Stimulated activated naive B cell treated with anti-CD40 and anti-IgM and Interleukin-4, amounts not matched to agents 10 μg/mL and 1 μg/mL and 100 μg/mL, for 72 hours (primary cell): ENCODE measurements around the gene SOSTDC1.
"Not testable (repeated sequence)": the region's sequence is repeated elsewhere in the genome, so short reads cannot be mapped to it uniquely, and the experiment has no call there.

Experiments
- ATAC-seq, 2 donors: fragments of 150-1000 bp; cut with Tn5 transposase; replicated peaks; 2 replicates each; pipeline ENCODE4 v1.10.0; 2021; ENCODE audit warnings: moderate library complexity in 1 of 2
- DNase-seq: peaks from one replicate; pipeline ENCODE4 v3.0.0; 2021
- H3K27ac Mint-ChIP-seq: one replicate; pipeline ENCODE4 v1.8.0; 2022; ENCODE audit warnings: mild to moderate bottlenecking, mixed read lengths
- H3K27me3 Mint-ChIP-seq, 2 donors: one replicate each; pipeline ENCODE4 v1.8.0; 2022; ENCODE audit warnings: mixed read lengths in 2 of 2
- H3K36me3 Mint-ChIP-seq, 2 donors: one replicate each; pipeline ENCODE4 v1.8.0; 2022; ENCODE audit warnings: mixed read lengths in 2 of 2, mild to moderate bottlenecking in 1 of 2
- H3K4me1 Mint-ChIP-seq, 2 donors: one replicate each; pipeline ENCODE4 v1.8.0; 2022; ENCODE audit warnings: mixed read lengths in 2 of 2, mild to moderate bottlenecking in 1 of 2
- H3K4me3 Mint-ChIP-seq, 2 donors: one replicate each; pipeline ENCODE4 v1.8.0; 2022; ENCODE audit warnings: mild to moderate bottlenecking in 2 of 2, mixed read lengths in 2 of 2, moderate library complexity in 1 of 2
- H3K9me3 Mint-ChIP-seq, 2 donors: one replicate each; pipeline ENCODE4 v1.8.0; 2022; ENCODE audit warnings: mixed read lengths in 2 of 2, mild to moderate bottlenecking in 1 of 2

Gene SOSTDC1, protein sequence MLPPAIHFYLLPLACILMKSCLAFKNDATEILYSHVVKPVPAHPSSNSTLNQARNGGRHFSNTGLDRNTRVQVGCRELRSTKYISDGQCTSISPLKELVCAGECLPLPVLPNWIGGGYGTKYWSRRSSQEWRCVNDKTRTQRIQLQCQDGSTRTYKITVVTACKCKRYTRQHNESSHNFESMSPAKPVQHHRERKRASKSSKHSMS

DNA sequence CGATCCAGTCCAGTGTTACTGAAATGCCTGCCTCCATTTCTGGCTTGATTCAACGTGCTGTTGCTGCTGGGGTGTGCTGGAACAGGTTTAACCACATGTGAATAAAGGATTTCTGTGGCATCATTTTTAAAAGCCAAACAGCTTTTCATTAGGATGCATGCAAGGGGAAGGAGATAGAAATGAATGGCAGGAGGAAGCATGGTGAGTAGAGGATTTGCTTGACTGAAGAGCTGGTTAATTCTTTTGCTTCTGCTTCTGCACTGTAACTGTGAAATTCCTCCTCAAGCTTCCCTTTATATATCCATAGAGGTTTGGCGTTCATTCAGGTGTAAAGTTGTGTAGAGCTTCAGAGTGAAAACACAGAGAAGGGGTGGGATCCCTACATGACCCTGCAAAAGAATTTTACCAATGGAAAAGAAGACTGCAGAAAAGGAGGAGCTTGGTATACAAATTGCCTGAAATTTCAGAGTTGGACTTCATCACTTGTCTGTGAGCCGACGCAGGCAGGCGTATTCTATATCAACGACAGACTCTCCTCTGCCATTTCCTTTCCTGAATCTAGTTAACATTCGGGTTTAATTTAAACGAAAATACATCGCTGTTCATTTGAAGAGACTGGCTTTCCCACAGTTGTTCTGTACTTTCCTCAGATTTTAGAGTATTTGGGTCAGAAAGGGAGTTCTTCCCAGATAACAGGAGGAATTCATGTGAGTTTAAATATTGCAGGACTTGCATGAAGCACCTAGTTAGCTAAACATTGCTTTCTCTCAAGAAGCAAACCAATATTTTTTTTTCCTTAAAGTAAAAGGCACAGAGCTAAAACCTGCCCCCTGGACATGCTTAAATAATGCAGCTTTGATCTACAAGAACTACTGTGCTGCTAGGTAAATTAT, at the start of gene SOSTDC1:
Gene SOSTDC1 (minus strand): TSS at position 270 of the 893 bp plus-strand sequence. CDS start 70 bp downstream, at position 200.
- DNase-seq (no peak), ATAC-seq (no peak)
- Mint-ChIP-seq H3K9me3 (no peaks in the 10 kb centered on the region), H3K27me3 (peaks cover 0 to 3% of the 10 kb centered on the region in 2 donors), H3K27ac (no peak within 1 kb of the TSS), H3K4me3 (no peak within 1 kb of the TSS), H3K4me1 (peaks cover 2 to 5% of the 10 kb centered on the region in 2 donors), H3K36me3 (no peaks in the 10 kb centered on the region)

DNA sequence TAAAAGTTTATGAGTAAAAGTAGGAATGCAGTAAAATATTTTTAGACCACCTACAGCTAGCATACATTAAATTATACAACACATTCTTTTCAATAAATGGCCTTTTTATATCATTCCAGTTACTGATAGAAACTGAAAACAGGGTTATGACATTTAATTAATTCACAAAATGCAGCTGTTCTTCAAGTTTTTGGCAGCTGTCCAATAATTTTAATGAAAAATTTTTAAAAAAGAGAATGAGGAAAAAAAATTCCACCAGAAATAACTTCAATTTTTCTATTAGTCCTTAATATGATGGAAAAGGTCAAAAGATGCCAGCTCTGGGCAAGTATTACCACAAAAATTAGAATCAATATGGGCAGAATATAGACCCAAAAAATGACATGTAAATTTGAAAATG, 49.2 kb upstream of the SOSTDC1 start:
- DNase-seq (no peak), ATAC-seq (no peak)
- Mint-ChIP-seq H3K4me3 (no peak overlapping the region), H3K27me3 (no peaks in the 10 kb centered on the region), H3K27ac (no peak overlapping the region), H3K4me1 (peaks cover 0 to 7% of the 10 kb centered on the region in 2 donors), H3K36me3 (no peaks in the 10 kb centered on the region), H3K9me3 (peaks cover 0 to 4% of the 10 kb centered on the region in 2 donors)

DNA sequence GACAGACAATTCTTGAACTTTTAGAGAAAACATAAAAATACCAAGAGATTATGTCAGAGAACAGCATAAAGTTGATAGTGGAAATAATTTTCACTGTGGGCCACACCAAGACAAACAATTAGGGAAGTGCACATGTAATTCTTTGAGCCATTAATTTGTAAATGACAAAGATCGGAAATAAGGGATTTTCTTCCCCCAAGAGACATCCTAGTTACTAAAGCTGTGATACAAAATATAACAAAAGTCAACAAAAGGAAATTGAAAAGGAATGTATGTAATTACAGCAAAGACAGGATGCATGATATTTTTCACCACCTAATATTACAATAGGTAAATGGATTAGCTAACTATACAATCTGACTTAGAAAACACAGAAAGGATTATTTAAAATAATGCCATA, 48.7 kb upstream of the SOSTDC1 start:
- peaks cover 0 to 4% of the 10 kb centered on the region in 2 donors for H3K9me3 Mint-ChIP-seq
- no peak for ATAC-seq

DNA sequence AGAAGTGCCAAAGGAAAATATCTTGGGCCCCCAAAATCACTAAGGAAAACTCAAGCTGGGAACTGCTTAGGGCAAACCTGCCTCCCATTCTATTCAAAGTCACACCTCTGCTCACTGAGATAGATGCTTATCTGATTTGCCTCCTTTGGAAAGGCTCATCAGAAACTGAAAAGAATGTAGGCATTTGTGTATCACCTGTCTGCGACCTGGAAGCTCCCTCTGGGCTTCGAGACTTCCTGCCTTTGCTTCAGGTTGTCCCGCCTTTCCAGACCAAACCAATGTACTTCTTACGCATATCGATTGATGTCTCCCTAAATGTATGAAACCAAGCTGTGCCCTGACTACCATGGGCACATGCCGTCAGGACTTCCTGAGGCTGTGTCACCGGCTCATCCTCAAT, 46.6 kb upstream of the SOSTDC1 start:
- Mint-ChIP-seq H3K27me3 (no peaks in the 10 kb centered on the region), H3K4me3 (no peak overlapping the region), H3K4me1 (peaks cover 0 to 7% of the 10 kb centered on the region in 2 donors), H3K36me3 (no peaks in the 10 kb centered on the region), H3K9me3 (peaks cover 4% of the 10 kb centered on the region in 2 donors), H3K27ac (no peak overlapping the region)
- DNase-seq (no peak), ATAC-seq (no peak)

More for the DNA sequence above, 48.7 kb upstream of the SOSTDC1 start:
- Mint-ChIP-seq H3K36me3 (no peaks in the 10 kb centered on the region), H3K27ac (no peak overlapping the region), H3K4me3 (no peak overlapping the region), H3K27me3 (no peaks in the 10 kb centered on the region), H3K4me1 (peaks cover 0 to 7% of the 10 kb centered on the region in 2 donors)
- no peak for DNase-seq

DNA sequence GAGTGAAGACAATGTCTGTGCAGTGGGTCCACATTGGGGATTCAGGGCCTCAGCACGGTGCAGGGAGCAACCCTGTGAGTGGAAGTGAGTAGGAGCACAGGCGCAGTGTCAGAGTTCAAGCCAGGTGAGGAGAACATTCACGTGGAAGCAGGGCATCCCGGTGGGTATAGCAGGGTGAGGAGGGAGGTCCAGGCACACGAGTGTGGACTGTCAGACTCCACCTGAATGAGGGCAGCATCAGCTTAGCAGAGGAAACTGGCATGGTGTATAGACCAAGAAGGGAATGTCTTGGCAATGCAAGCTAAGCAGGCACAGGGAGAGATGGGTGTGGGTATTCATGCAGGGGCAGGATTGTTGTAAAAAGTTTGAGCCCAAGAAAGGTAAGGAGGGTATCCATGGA, 45.8 kb upstream of the SOSTDC1 start:
- Mint-ChIP-seq H3K36me3 (no peaks in the 10 kb centered on the region), H3K4me1 (no peaks in the 10 kb centered on the region), H3K4me3 (no peak overlapping the region), H3K27me3 (no peaks in the 10 kb centered on the region), H3K27ac (no peak overlapping the region), H3K9me3 (peaks cover 2 to 4% of the 10 kb centered on the region in 2 donors)
- no peak for DNase-seq
- ATAC-seq = no peak

DNA sequence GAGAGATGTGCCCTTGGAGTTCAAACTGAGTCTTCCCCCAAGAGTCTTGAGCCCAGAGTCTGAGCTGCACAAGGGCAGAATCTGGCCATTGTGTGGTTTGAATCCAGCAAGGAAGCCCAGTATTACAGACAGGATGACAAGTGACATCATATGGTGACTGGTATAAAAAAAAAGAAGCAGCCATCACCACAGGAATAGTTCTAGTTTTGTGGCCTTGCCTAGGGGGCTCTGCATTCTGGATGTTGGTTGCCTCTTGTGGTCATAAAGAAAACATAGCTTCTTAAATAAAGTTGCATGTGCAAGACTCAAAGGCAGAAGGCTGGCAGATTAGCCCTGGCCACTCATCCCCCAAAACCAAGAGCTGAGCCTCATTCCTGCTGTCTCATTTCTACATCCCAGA, 44.3 kb upstream of the SOSTDC1 start:
- H3K9me3 Mint-ChIP-seq = peaks cover 0 to 4% of the 10 kb centered on the region in 2 donors
- no peaks in the 10 kb centered on the region for H3K4me1 Mint-ChIP-seq
- no peaks in the 10 kb centered on the region for H3K36me3 Mint-ChIP-seq
- ATAC-seq (peak in 1 of 2 donors; percentile 12), DNase-seq (no peak)
- H3K4me3 Mint-ChIP-seq = no peak overlapping the region
- no peaks in the 10 kb centered on the region for H3K27me3 Mint-ChIP-seq
- no peak overlapping the region for H3K27ac Mint-ChIP-seq

DNA sequence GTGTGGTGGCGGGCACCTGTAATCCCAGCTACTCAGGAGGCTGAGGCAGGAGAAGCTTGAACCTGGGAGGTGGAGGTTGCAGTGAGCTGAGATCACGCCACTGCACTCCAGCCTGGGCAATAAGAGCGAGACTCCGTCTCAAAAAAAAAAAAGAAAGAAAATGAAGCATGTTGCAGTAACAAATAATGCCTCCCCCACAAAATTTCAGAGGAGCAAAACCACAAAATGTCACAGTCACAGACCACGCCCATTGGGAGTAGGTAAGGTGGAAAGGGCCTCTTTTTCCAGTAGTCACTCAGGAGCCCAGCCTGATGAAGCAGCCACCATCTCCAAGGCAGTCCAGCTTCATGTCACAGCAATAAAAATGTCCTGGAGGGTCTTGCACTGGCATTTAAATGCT, 40.9 kb upstream of the SOSTDC1 start:
- not testable (repeated sequence) for DNase-seq, H3K9me3 Mint-ChIP-seq, H3K27ac Mint-ChIP-seq, H3K4me1 Mint-ChIP-seq, H3K4me3 Mint-ChIP-seq, ATAC-seq, H3K27me3 Mint-ChIP-seq, H3K36me3 Mint-ChIP-seq

DNA sequence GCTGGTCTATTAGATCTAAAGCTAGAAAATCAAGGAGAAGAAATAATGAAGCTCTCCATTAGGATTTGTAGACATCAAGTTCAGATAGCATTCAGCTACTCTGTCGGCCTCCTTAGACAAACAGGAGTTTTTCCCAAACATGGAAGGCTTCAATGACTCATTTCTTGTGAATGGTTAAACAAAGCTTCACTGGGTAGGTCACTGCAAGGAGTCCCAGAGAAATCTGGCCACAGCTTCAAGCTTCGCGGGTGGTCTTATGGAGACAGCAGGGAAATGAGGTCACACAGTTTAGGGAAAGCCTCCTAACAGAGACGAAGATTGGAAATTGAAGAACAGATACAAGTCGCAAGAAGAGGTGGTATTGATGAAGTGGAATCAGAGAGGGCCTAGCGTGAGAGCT, 38.5 kb upstream of the SOSTDC1 start:
- no peaks in the 10 kb centered on the region for H3K4me1 Mint-ChIP-seq
- H3K9me3 Mint-ChIP-seq = peaks cover 0 to 4% of the 10 kb centered on the region in 2 donors
- H3K36me3 Mint-ChIP-seq = no peaks in the 10 kb centered on the region
- H3K27me3 Mint-ChIP-seq = peaks cover 0 to 3% of the 10 kb centered on the region in 2 donors
- no peak overlapping the region for H3K27ac Mint-ChIP-seq
- H3K4me3 Mint-ChIP-seq = no peak overlapping the region
- ATAC-seq (no peak), DNase-seq (no peak)

DNA sequence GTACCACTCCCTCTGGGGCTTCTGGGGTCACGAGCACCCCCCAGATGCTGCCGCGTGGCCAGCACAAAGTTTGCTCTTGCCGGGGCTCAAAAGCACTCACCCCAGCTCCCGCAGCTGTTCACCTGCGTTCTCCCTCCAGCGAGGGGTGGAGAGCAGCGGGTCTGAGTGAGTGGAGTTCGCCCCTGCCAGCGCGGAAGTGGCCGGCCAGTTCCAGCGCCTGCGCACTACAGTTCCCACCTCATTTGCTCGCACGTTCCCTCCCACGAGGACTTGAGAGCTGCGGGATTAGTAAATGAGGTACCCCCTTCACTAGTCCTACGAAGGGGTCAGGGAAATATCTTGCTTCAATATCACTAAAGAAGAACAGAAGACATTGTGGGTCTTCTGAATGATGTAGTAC, 36.8 kb upstream of the SOSTDC1 start:
- Mint-ChIP-seq H3K9me3 (no peaks in the 10 kb centered on the region), H3K27me3 (peaks cover 0 to 3% of the 10 kb centered on the region in 2 donors), H3K4me1 (no peaks in the 10 kb centered on the region), H3K4me3 (no peak overlapping the region), H3K27ac (no peak overlapping the region), H3K36me3 (no peaks in the 10 kb centered on the region)
- no peak for DNase-seq
- no peak for ATAC-seq

DNA sequence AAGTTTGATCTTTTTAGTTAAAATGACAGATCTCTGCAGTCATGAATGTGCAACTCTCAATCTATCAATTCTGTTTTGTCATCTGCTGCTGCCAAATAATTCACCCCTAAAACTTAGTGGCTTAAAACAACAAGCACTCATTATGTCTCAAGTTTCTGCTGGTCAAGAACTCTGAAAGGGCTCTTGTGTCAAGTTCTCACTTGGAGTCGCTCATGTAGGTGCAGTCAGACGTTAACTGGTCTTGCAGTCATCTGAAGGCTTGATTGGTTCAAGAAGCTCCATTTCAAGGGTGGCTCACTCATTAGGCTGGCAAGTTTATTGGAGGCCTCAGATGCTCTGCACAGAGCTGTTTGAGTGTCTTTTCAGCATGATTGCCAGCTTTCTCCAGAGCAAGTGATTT, 32.6 kb upstream of the SOSTDC1 start:
- H3K9me3 Mint-ChIP-seq = peaks cover 2 to 3% of the 10 kb centered on the region in 2 donors
- DNase-seq (no peak), ATAC-seq (no peak)
- H3K27me3 Mint-ChIP-seq = peaks cover 0 to 4% of the 10 kb centered on the region in 2 donors
- H3K4me3 Mint-ChIP-seq = no peak overlapping the region
- no peaks in the 10 kb centered on the region for H3K4me1 Mint-ChIP-seq
- no peaks in the 10 kb centered on the region for H3K36me3 Mint-ChIP-seq
- H3K27ac Mint-ChIP-seq = no peak overlapping the region

DNA sequence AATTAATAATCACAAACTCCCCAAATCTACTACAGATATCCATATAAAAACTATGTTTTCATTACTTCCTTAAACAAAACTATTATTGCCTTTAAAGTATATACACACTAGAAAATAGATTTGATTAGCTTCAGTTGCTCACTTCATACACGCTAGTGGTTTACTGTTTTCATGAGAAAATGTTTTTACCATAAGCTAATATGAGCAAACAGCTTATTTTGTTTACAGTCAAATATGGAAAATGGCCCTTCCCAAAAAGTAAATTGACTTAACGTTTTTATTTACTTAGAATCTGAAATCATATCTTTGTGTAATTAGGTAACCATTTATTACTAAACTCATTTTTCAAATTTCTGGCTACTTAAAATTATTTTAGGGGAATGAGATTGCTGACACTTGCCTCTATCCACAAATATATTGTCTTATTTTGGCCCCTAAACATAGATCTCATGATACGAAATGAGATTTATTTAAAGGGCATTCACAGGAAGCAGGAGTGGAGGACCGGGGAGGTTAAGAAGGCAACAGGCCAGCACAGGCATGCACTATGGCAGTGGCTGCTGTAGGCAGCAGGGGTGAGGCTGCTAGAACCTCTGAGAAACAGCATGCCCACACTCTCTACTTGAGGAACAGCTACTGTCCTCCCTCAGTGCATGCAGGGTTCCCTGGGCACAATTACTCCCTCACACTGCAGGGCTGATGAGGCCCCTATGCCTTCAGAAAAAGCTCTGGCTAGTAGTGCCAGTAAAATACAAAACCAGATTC, 29.6 kb upstream of the SOSTDC1 start:
- no peak for ATAC-seq
- Mint-ChIP-seq H3K36me3 (no peaks in the 10 kb centered on the region), H3K27ac (no peak overlapping the region), H3K4me1 (no peaks in the 10 kb centered on the region), H3K27me3 (peaks cover 0 to 4% of the 10 kb centered on the region in 2 donors), H3K9me3 (peaks cover 2 to 3% of the 10 kb centered on the region in 2 donors), H3K4me3 (no peak overlapping the region)
- DNase-seq = no peak

DNA sequence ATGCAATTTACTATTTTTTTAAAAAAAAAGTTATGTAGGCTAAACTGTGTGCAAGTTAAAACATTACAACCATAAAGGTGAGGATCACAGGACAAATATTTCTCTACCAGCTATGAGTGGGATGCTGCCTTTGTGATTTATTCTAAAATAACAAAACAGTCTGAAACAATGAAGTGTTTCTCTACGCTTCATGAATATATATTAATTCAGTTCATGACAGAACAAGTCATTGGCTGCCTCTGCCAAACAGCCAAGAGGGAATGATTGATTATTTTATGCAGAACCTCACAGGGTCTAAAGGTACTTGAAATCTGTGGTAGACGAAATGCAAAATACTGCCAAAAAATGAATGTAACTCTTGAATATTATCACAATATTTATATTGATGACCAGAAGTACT, 29.0 kb upstream of the SOSTDC1 start:
- H3K27me3 Mint-ChIP-seq = peaks cover 0 to 4% of the 10 kb centered on the region in 2 donors
- H3K27ac Mint-ChIP-seq = no peak overlapping the region
- no peak overlapping the region for H3K4me3 Mint-ChIP-seq
- DNase-seq (no peak), ATAC-seq (no peak)
- H3K4me1 Mint-ChIP-seq = no peaks in the 10 kb centered on the region
- peaks cover 2 to 3% of the 10 kb centered on the region in 2 donors for H3K9me3 Mint-ChIP-seq
- no peaks in the 10 kb centered on the region for H3K36me3 Mint-ChIP-seq

DNA sequence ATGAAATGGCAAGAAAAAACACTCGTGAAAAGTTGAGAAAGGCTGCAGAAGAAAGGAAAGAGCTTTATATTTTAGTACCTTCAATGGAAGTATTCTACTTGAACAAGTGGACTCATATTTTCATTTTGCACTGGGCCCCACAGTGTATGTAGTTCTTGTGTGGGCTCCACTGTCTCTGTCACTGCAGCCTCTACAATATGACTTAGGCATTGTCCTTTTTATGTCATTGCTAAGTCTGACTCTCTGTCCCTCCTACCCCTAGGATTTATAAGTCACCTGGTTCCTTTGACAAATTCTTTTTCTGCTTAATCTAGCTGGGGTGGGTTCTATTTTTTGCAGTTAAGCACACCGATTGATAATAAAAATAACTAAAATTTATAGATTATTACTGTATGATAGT, 27.7 kb upstream of the SOSTDC1 start:
- peaks cover 0 to 4% of the 10 kb centered on the region in 2 donors for H3K27me3 Mint-ChIP-seq
- peaks cover 2 to 3% of the 10 kb centered on the region in 2 donors for H3K9me3 Mint-ChIP-seq
- H3K4me1 Mint-ChIP-seq = no peaks in the 10 kb centered on the region
- H3K27ac Mint-ChIP-seq = no peak overlapping the region
- no peak for DNase-seq
- H3K4me3 Mint-ChIP-seq = no peak overlapping the region
- no peaks in the 10 kb centered on the region for H3K36me3 Mint-ChIP-seq
- no peak for ATAC-seq

DNA sequence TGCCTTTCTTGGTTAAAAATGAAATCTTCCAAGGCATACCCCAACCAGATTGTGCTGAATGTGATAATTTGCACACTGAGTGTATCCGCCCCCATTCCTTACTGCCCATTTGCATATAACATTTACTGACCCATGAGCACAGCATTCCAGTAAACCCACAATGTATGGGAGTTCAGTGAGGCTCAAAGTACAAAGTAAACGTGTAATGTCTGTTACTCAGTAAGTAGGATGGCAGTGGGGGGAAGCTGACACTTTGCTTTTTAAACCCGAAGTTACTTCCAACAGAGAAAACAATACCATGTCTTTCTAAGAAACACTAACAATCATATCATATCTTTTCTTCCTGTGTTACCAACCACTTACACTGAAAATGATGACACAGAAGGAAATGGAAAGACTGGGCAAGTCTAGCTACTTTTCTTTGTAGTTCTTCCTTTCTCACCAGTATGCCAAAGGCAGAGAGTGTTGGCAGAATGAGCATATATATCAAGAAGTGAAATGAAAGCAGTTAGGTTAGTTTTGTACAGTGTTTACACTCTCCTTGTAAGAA, 27.1 kb upstream of the SOSTDC1 start:
- no peak for DNase-seq
- ATAC-seq = no peak
- Mint-ChIP-seq H3K36me3 (no peaks in the 10 kb centered on the region), H3K9me3 (peaks cover 2 to 3% of the 10 kb centered on the region in 2 donors), H3K4me3 (no peak overlapping the region), H3K27me3 (peaks cover 0 to 4% of the 10 kb centered on the region in 2 donors), H3K27ac (no peak overlapping the region), H3K4me1 (no peaks in the 10 kb centered on the region)
